Ascending aorta (tissue), 2 donors: ENCODE measurements around the gene FBXO46. TPM values are rescaled to one million over a fixed set of nuclear protein-coding genes. Genes with fewer than 3 reads are reported as not detected.
A peak's percentile ranks its signal among the peaks of the same experiment; 100 is the strongest.

Experiments used
- DNase-seq, 2 donors: peaks; one replicate each; pipeline ENCODE4 v3.0.0-alpha.2; 2019; ENCODE audit warnings: low spot score in 2 of 2
- H3K27ac ChIP-seq, 2 donors: fragments of 200-600 bp; sonication (generic); one replicate each; pipeline ENCODE4 v1.5.1; 2016 to 2017; ENCODE audit warnings: mild to moderate bottlenecking in 1 of 2
- H3K27me3 ChIP-seq: fragments of 200-600 bp; sonication (generic); one replicate; pipeline ENCODE4 v1.5.1; 2017
- H3K36me3 ChIP-seq, 2 donors: fragments of 200-600 bp; sonication (generic); one replicate each; pipeline ENCODE4 v1.5.1; 2016
- H3K4me1 ChIP-seq, 2 donors: fragments of 200-600 bp; sonication (generic); one replicate each; pipeline ENCODE4 v1.5.1; 2016 to 2017; ENCODE audit warnings: mild to moderate bottlenecking in 1 of 2
- H3K4me3 ChIP-seq, 2 donors: fragments of 200-600 bp; sonication (generic); one replicate each; pipeline ENCODE4 v1.5.1; 2016 to 2017; ENCODE audit warnings: mild to moderate bottlenecking in 1 of 2
- H3K9me3 ChIP-seq, 2 donors: fragments of 200-600 bp; sonication (generic); one replicate each; pipeline ENCODE4 v1.5.1; 2016
- intact Hi-C: fragments of 100-400 bp; cut with DNase I; formaldehyde crosslinking; loops from one replicate; pipeline ENCODE4 v1.15.1; 2023
- total RNA-seq: library from RNA; depleted of rRNA; stranded (reverse); fragments of >200 nt; gene quantifications from one replicate; pipeline ENCODE4 v1.1.0, GENCODE V29; 2016
- TF ChIP-seq, protein P1 (sequence below), 3 experiments: fragments of 200-600 bp in 2 of 3; fragments of 450-650 bp in 1 of 3; sonication (generic) in 2 of 3; IDR thresholded peaks; one replicate each; pipeline ENCODE4 v1.5.1; 2016 to 2019; ENCODE audit warnings: antibody characterized with exemption in 3 of 3, mild to moderate bottlenecking in 1 of 3, moderate library complexity in 1 of 3

The FBXO46 gene
- total RNA-seq, 1 donor from 2014 or later = 27.5 TPM

GRCh38 chr19:45777395-45777961 lies 46.8 kb upstream of the FBXO46 start:
- Histone ChIP-seq H3K9me3 (no peaks in the 10 kb centered on the region), H3K4me3 (no peak overlapping the region), H3K36me3 (peaks cover 45 to 48% of the 10 kb centered on the region in 2 donors), H3K4me1 (peaks cover 4 to 16% of the 10 kb centered on the region in 2 donors), H3K27me3 (no peaks in the 10 kb centered on the region), H3K27ac (no peak overlapping the region)
- intact Hi-C loops = no loop called here
- DNase-seq = no peak
- TF ChIP-seq, protein P1, sequence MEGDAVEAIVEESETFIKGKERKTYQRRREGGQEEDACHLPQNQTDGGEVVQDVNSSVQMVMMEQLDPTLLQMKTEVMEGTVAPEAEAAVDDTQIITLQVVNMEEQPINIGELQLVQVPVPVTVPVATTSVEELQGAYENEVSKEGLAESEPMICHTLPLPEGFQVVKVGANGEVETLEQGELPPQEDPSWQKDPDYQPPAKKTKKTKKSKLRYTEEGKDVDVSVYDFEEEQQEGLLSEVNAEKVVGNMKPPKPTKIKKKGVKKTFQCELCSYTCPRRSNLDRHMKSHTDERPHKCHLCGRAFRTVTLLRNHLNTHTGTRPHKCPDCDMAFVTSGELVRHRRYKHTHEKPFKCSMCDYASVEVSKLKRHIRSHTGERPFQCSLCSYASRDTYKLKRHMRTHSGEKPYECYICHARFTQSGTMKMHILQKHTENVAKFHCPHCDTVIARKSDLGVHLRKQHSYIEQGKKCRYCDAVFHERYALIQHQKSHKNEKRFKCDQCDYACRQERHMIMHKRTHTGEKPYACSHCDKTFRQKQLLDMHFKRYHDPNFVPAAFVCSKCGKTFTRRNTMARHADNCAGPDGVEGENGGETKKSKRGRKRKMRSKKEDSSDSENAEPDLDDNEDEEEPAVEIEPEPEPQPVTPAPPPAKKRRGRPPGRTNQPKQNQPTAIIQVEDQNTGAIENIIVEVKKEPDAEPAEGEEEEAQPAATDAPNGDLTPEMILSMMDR (IDR thresholded peaks at IDR 0.05) = no peak

DNA sequence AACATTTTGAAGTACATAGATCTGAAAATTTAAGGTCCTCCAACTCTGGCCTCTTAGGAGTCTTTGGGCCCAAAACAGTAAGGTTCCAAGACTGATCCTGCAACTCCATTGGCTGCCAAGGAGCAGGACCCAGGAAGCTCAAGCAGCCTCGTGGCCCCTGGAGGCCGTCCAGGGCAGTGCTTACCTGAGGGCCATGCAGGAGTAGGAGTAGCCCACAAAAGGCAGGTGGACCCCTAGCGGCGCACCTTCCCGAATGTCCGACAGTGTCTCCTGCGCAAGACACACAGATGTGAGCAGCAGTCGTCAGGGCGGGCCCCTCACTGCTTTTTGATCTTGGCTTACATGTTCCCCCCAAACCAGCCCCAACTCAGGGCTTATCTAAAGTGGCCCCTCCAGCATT lies 44.1 kb upstream of the FBXO46 start:
- DNase-seq = no peak
- peaks cover 45 to 56% of the 10 kb centered on the region in 2 donors for H3K36me3 ChIP-seq
- peaks cover 4 to 18% of the 10 kb centered on the region in 2 donors for H3K4me1 ChIP-seq
- intact Hi-C loops = no loop called here
- no peak overlapping the region for H3K27ac ChIP-seq
- H3K27me3 ChIP-seq = no peaks in the 10 kb centered on the region
- no peaks in the 10 kb centered on the region for H3K9me3 ChIP-seq
- no peak overlapping the region for H3K4me3 ChIP-seq
- TF ChIP-seq, protein P1 (IDR thresholded peaks at IDR 0.05) = no peak

DNA sequence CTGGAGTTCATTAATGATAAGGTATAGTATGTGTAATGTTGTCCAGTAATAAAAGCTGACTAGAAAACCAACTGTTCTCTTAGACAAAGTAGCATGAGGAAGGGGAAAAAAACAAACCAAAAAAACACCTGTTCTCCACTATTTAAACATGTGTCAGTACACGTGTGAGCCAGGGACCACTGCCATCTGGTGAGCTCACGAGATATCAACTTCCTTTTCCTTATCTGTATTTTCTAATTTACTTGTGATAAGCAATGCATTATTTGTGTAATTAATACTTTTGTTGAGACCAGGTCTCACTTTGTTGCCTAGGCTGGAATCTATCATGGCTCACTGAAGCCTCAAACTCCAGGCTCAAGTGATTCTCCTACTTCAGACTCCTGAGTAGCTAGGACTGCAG lies 42.7 kb upstream of the FBXO46 start:
- no peaks in the 10 kb centered on the region for H3K9me3 ChIP-seq
- intact Hi-C loops = no loop called here
- no peak overlapping the region for H3K27ac ChIP-seq
- no peak for DNase-seq
- peaks cover 37 to 47% of the 10 kb centered on the region in 2 donors for H3K36me3 ChIP-seq
- peaks cover 4 to 11% of the 10 kb centered on the region in 2 donors for H3K4me1 ChIP-seq
- TF ChIP-seq, protein P1 (IDR thresholded peaks at IDR 0.05) = no peak
- no peak overlapping the region for H3K4me3 ChIP-seq
- H3K27me3 ChIP-seq = no peaks in the 10 kb centered on the region

DNA sequence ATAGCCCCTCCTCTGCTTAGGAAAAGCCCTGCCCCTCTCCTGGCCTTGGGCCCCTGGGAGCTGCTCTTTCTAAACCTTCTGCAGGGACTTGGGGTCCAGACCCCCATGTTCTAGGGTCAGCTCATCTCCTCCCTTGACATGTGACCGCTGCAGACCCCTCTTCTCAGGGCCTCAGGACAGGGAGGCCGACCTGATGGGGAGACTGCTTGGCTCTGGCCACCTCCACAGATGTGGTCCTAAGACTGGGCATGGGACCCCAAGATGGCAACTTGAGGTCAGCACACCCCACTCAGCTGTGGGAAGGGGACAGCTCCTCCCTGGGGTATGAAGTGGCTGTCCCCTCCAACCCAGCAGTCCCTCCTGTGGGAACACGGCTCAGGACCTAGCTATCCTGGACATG lies 42.2 kb upstream of the FBXO46 start:
- no peak overlapping the region for H3K27ac ChIP-seq
- intact Hi-C loops = no loop called here
- no peak overlapping the region for H3K4me3 ChIP-seq
- no peak for DNase-seq
- H3K27me3 ChIP-seq = no peaks in the 10 kb centered on the region
- TF ChIP-seq, protein P1 (IDR thresholded peaks at IDR 0.05) = no peak
- peaks cover 4 to 11% of the 10 kb centered on the region in 2 donors for H3K4me1 ChIP-seq
- no peaks in the 10 kb centered on the region for H3K9me3 ChIP-seq
- peaks cover 32 to 42% of the 10 kb centered on the region in 2 donors for H3K36me3 ChIP-seq

DNA sequence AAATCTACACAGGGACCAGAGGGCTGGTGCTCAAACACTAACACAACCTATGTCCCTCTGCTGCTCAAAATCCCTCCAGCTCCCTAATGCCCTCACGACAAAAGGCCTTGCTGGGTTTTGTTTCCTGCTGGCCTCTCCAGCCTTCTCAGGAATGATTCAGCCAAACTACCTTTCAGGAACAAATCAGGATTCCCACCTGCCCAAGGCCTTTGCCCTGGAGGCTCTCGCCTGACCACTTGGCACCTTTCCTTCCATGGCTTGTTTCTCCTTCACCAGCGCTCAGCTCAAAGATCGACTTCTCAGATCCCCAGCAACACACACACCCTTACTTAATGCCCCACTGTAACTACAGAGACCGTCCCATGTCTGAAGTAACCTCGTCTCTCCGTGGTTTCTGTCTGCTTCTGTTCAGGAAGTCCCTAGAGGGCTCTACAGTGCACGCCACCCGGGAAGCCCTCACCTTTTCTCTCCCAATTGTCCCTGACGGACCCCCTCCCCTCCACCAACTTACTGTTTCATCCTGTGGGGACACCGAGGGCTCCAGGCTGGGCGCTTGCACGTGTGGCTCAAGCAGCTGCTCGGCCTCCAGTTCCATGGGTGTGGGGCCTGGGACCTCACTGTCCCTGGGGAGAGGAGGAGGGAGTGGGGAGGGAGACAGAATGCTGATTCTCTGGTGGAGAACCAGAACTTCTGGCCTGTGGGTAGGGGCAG lies 41.6 kb upstream of the FBXO46 start:
- TF ChIP-seq, protein P1 (IDR thresholded peaks at IDR 0.05) = no peak
- H3K27me3 ChIP-seq = no peaks in the 10 kb centered on the region
- H3K4me1 ChIP-seq = peaks cover 4 to 11% of the 10 kb centered on the region in 2 donors
- no peak overlapping the region for H3K4me3 ChIP-seq
- H3K36me3 ChIP-seq = peaks cover 26 to 36% of the 10 kb centered on the region in 2 donors
- no peaks in the 10 kb centered on the region for H3K9me3 ChIP-seq
- no peak for DNase-seq
- intact Hi-C loops = no loop called here
- H3K27ac ChIP-seq = peak overlapping the region in 1 of 2 donors; percentile 96
